Measurements from ENCODE around the gene HEYL.

- TF ChIP-seq CTCF (IDR thresholded peaks at IDR 0.05; ENCODE audit: insufficient read depth, low read depth, low read length) = no peak
- no peak for TF ChIP-seq EZH2 (IDR thresholded peaks at IDR 0.05; ENCODE audit: insufficient read depth, low read length)
These were observed 47.4 kb downstream of the HEYL start for GRCh38 chr1:39592069-39592468.
